Activated CD8-positive, alpha-beta memory T cell treated with anti-CD3 and anti-CD28 coated beads, Interleukin-2, amount 50 U/mL, for 48 hours (primary cell): Measurements from ENCODE around the gene COX7A2L.
A peak's percentile ranks its signal among the peaks of the same experiment; 100 is the strongest.
"Not testable (repeated sequence)": the region's sequence is repeated elsewhere in the genome, so short reads cannot be mapped to it uniquely, and the experiment has no call there.

Experiments used
- DNase-seq: peaks from one replicate; pipeline ENCODE4 v3.0.0-alpha.2; 2020

Gene COX7A2L, protein sequence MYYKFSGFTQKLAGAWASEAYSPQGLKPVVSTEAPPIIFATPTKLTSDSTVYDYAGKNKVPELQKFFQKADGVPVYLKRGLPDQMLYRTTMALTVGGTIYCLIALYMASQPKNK

DNA sequence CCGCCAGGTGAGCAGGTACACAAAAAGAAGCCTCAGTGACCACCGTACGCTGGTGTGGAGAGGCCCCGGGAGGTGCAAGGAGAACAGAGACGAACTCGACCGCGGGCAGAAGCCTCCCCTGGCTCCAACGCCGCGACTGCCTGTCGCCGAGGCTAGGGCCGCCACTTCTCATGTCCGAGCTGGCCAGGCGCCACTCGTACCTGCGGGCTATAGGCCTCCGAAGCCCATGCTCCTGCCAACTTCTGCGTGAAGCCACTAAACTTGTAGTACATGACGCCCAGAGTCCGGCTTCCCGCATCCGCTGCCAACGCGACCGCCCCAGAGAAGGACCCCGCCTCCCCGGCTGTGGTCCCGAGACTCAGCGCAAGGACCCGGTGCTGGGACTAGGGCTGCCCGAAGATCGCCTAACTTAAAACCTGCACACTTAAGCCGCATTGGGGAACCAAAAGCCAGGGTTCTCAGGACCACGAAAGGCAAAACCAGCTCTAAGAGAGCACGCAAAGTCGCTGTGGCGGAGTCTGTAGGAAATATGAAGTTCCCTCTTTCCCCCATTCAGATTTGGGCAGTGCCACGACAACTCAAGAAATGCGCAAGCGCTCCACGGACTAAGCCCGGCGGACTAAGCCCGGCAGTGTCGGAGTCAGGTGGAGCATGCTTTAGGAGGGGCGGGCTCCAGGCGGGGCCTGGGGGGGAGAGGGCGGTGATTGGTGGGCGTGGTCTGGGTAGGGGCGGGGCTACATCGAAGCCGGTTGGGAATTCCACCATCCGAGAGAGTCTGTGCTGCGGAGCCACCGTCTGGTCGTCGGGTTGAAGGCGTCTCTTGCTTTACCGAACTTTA lies at the start of gene COX7A2L:
COX7A2L (minus strand) TSS at position 328 of the 838 bp plus-strand sequence; CDS start at position 272, 56 bp downstream.
- peak; percentile 96 for DNase-seq

DNA sequence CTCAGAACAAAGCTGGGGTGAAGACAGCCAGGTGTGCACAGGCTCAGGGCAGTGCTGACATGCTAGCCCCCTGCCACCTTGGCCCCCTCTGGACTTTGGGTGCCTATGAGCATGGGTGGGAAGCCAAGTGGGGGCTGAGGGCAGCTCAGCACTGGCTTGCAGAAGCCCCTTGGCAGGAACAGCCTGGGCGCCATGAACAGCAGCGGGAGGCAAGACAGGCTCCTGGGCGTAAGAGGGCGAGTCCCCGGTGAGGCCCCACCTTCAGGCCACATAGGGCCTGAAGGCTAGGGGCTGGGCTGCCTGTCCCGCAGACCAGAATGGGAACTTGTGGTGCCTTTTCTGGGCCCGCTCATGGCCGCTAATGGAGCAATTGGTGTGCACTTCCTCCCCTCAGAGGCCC lies 47.0 kb upstream of the COX7A2L start:
- no peak for DNase-seq

DNA sequence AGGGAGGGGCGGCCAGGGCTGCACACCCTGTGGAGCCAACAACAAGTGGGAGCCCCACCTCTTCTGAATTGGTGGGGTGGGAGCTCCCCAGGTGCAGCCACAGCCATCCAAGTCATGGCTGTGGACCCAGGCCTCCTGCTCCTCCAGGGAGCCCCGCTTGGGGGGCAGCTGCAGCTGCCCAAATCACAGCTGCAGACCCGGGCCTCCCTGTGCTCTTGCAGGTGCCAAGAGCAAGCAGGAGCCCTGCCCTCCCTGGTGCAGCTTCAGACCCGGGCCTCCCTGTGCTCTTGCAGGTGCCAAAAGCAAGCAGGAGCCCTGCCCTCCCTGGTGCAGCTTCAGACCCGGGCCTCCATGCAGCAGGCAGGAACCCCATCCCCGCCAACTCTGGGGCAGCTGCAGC lies 46.5 kb upstream of the COX7A2L start:
- no peak for DNase-seq

DNA sequence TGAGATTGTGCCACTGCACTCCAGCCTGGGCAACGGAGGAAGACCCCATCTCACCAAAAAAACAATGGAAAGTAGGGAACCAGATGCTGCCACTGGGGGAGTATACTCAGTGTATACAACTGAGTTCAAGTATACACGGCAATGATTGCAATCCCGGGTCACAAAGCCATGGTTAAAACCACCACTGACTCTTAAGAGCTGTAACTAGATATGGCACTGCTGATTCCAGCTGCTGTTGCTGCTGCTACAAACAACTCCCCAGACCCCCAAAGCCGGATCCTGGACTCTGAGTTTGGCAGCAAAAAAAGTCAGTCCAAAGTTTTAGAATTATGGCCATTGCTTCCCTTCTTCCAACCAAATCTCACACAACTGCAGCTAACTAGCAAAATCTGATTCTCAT lies 43.7 kb upstream of the COX7A2L start:
- DNase-seq = no peak

DNA sequence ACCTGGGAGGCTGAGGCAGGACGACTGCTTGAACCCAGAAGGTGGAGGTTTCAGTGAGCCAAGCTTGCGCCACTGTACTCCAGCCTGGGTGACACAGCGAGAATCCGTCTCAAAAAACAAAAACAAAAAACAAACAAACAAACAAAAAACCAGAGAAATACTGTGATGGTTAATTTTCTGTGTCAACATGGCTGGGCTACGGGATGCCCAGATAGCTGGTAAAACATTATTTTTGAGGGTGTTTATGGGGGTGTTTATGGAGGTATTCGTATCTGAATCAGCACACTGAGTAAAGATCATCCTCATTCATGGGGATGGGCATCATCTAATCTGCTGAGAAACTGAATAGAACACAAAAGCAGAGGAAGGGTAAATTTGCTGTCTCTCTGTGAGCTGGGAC lies 40.8 kb upstream of the COX7A2L start:
- no peak for DNase-seq

DNA sequence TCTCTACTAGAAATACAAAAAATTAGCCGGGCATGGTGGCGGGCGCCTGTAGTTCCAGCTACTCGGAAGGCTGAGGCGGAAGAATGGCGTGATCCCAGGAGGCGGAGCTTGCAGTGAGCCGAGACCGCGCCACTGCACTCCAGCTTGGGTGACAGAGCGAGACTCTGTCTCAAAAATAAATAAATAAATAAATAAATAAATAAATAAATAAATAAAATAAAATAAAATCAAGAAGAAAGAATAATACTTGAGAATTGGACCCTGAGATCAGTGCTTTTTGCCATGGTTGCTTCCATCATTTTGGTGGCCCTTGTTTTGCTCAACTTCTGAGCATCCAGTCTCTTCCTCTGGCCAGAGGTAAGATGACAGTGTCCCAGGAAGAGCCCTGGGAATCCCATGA lies 37.0 kb upstream of the COX7A2L start:
- not testable (repeated sequence) for DNase-seq

DNA sequence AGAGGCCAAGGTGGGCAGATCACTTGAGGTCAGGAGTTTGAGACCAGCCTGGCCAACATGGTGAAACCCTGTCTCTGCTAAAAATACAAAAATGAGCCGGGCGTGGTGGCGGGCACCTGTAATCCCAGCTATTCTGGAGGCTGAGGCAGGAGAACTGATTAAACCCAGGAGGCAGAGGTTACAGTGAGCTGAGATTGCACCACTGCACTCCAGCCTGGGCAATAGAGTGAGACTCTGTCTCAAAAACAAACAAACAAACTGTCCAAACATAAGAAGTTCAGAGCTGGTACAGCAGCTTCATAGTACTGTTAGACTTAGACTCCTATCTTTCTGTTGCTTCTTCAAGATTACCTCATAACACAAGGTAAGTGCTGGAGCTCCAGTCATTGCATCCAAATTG lies 32.3 kb upstream of the COX7A2L start:
- DNase-seq = not testable (repeated sequence)

DNA sequence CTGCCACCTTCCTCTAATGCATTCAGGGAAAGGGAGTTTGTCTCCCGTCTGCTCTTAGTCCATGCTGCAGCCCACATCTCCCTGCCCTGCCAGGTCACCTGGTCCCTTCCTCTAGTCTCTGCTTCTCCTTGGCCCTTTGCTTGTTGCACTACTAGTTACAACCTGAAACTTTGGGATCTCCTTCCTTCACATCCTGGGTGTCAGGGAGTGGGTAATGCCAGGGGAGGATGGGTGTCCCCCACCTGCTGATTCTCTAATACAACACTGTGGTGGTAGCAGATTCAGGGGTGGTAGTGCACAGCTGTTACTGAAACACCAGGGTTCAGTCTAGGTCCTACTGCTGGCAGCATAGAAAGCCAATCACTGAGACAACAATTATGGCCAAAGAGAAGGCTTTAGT lies 31.2 kb upstream of the COX7A2L start:
- no peak for DNase-seq

DNA sequence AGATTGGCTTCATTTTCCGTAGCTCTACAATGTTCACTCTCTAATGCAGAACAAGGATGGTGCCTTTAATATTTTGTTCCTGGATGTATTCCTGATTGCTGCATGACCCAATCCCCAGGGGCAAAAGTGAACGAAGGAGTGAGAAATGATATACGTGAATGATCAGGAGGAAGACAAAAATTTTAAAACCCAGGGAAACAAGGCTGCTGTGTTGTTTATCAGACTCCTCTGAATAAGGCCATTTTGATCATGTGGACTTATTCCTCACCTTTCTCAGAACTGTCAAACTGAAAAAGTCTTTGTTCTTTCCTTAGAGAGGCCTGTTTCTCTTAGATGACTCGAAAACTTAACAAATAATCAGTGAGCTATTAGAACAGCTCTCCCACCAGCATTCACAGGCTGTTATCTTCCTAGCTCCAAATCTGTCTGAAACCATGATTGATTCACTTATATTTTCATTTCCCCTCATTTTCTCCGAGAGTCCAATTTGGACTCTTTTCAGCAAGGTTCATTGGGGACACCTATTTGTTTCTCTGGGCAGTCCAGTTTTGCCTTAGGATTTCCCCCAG lies 29.5 kb upstream of the COX7A2L start:
- DNase-seq = no peak

DNA sequence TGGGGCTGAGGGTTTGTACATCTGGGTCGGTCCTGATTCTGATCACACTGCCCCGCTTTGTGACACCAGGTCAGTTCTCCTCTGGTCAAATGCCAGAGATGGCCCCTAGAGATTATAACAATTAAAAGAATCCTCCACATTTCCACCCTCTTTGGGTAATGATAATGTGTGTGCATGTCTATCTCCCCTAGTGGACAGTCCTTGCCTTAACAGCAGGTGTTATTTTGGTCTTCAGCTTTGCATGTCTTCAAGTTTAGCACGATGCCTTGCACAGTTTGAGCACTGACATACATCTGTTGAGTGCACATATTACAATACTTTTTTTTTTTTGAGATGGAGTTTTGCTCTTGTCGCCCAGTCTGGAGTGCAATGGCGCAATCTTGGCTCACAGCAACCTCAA lies 25.7 kb upstream of the COX7A2L start:
- DNase-seq = no peak

DNA sequence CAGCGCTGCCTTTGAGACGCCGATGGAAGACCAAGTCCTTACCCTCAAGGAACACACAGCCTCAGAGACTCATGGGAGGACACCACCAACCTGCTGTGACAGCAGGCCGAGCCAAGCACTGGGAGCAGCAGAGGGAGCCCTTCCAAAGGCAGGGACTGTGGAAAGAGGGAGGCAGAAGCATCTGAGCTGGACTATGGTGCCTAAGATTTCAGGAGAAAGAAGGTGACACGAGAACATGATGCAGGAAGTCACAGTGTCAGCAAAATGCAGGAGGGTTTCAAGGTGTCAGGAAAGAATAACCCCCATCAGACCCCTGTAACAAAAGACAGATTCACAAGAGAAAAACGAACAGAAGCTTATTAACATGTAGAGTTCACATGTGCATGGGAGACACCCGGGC lies 24.2 kb upstream of the COX7A2L start:
- DNase-seq = no peak

DNA sequence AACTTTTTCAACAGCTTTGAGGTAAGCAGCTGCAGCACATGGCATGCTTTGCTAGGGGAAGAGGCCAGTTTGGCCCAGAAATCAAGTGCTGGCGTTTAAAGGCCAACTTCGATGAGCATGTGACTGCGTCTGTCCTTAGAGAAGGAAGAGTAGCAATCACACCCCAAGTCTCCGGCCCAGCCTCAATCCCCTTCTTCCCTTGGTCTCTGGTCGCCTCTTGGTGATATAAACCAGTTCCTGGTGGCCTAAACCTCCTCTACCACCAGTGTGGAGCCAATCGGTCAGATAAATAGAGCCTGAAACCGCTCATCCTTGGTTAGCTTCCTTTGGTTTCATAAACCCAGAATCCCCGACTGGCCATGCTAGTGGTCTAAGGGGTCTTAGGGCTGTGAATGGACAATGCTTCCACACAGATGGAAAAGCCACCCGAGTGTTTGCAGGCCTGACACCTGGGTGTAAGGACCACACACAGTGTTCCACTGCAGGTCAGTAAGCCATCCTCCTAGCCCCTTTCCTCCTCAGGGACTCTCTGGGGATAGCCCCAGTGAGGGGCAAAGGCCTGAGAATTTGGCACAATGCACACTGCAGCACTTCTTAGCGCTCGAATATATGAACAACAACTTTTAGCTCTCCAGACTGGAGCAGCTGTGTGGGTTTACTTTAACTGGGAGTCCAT lies 23.0 kb upstream of the COX7A2L start:
- DNase-seq = no peak

DNA sequence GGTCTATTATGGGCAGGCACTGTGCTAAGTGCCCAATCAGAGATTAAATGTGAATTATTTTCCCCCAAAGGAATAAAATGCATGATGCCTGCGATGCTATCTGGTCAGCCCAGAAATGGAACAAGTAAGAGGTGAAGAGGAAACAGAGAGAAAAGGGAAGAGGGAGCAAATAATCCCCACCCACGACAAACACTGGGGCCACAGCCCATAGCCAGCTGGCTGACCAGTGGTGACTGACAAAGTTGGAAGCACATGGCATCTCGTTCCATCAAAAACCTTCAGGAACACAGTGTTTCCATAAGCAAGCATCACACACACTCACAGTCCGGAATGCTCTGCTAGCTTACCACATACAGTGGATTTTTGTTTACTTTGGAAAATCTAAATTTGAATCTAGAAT lies 21.1 kb upstream of the COX7A2L start:
- DNase-seq = no peak

DNA sequence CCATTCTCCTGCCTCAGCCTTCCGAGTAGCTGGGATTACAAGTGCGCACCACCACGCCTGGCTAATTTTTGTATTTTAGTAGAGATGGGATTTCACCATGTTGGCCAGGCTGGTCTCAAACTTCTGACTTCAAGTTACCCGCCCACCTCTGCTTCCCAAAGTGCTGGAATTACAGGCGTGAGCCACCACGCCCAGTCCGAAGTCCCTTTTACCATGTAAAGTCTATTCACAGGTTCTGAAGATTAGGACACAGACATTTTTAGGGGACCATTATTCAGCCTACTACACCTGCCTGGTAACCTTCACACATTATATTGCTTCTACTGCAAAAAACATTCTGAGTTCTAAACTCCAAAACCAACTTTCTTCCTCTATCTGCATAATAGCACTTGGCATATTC lies 19.0 kb upstream of the COX7A2L start:
- DNase-seq = not testable (repeated sequence)

DNA sequence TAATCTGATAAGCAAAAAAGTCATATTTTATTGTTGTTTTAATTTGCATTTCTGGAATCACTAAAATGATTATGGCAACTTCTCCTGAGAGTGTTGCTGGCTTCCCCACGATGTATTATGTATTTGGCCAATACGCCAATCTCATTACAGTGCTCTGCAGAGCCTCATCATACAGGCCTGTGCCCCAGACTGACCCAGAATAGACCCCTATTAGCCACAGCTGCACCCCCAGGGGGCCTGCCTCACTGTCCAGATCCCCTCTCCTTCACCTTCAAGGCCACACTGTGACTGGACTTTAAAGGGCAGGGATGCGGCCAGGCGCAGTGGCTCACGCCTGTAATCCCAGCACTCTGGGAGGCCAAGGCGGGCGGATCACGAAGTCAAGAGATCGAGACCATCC lies 17.4 kb upstream of the COX7A2L start:
- DNase-seq = no peak

DNA sequence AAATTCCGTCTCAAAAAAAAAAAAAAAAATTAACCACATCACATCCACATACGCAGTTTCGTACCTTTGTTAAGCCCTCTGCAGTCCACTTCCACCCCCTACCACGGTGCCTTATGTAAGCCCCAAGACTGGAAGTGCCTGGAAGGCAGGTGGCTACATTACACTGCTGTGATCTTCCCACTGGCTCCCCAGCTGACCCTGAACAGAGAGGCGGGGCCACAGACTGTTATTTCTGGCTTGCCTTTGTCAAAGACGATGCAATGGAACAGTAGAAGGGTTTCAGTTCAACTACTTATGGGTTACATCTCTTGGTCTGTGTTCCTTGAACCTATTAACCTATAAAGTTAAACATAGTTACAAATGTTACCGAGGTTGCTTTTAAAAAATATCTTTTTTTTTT lies 15.7 kb upstream of the COX7A2L start:
- DNase-seq = no peak

DNA sequence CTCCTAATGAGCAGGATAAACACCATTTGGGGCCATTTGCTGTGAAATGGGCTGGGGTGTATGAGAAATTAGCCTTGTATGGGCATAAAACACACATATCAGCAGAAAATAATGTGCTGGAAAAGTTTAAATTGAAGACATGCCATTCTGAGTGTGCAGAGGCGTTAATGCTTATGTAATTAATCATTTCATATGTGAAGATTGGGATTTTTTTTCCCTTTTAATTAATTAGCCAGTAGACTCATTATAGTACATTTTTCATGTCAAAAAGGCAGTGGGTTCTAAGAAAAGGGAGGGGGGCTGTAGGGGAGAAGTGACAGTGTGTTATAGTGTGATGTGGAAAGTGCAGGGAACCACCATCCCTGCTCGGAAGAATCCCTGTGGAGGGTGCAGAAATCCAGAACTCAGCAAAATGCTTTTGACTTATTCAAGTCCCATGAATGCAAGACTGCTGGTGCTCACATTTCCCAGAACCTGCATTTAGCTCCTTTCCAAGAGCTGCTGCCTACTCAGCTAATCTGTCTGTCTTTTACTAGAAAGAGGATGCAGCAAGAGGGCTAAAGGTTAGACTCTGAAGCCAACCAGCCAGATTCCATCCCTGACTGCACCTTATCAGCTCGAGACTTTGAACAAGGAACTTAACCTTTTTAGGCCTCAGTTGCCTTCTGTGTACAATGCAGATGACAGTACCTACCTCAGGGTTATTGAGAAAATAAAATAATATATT lies 11.6 kb upstream of the COX7A2L start:
- no peak for DNase-seq

DNA sequence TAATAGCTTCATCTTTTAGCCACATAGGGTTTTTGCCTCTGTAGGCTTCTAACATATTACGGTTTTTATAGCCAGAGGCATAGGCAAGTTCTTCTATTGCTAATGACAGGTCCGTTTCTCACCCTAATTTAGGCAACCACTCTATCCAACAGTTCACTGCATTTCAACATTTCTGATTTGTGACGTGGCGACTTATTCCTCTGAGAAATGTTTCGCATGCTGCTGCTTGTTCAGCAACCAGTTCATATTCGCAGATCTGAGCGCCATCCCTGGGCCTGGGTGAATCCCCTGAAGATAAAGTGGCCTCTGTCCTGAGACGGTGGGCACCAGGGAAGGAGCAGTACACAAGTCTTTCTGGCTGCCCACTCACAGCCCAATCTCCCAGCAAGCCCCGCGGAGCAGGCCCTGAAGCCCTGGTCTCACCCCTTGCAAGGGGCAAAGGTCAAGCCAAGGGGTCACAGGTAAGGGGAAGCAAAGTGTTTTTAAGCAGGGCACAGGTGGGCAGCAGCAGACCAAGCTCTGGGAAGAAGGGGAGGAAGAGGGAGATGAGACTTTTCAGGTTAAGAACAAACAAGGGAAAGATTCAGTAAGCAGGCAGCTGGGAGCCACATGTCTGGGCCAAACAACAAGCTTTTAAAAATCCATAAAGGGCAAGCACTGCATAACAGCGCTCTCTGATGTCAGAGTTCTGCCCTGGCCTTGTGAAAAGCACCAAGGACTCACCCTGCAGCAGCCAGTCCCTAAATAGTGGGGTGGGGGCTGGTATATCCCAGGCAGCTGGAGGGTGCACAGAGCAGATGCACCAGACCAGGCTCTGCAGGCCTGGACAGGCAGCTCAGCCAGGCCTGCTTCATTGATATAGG lies 10.8 kb upstream of the COX7A2L start:
- no peak for DNase-seq

DNA sequence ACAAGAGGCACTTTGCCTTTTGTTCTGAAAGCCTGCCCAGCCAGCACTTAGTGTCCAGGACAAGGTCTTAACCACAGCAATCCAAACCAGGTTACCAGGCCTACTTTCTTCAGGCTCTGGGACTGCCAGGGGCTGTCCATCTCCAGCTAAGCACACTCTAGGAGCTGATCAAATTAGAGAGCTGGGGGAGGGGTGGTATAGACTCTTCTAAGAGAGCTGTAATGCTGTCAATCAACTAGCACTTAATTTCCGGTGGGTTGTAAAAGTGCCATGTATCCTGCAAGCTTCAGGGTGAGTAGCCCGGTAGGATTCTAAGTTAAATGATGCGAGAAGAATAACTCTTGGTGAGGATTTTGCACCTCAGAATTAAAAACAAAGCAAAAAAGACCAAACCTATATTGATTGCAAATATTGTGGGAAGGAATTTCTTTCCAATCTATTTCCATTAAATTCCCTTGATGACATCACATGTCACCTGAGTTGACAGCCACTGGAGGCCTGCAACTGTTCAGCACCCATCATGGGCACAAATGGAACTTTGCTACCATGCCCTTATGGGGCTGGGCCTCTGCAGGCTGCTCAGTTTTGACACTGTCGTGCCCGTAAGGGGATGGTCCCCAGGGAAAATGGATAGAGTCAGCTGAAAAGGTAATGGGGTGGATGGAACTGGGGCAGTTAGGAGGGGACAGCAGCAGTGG lies 8.7 kb upstream of the COX7A2L start:
- no peak for DNase-seq

DNA sequence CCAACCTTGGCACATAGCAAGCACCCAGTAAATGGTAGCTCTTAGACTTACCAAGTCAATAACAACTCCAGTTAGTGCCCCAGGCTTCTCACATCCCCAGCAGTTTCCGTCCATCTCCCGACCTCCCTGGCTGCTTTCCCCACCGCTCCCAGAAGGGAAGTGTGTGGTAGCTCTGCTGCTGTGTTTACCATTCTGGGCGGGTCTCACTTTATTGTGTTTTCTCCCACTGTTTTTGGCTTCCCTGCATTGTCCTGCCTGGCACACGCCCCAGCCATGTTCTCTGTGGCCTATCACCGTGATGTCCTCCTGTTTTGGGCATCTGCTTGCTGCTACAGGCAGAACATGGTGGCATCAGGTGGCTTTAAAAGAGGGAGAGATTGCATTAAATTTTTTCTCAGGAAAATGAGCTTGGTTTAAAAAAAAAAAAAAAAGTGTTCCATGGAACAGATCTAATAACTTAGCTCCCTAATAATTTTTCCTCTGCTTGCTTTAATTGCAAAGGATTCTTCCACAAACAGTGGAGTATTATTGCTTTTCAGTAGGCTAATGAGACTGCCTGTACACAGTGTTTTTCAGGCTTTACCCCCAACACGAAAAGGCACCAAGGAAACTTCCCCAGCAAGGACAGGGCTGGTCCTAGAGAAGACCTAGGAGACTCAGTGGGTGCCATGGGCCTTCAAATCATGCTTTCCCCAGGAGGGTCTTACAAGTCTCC lies 8.0 kb upstream of the COX7A2L start:
- DNase-seq = no peak

DNA sequence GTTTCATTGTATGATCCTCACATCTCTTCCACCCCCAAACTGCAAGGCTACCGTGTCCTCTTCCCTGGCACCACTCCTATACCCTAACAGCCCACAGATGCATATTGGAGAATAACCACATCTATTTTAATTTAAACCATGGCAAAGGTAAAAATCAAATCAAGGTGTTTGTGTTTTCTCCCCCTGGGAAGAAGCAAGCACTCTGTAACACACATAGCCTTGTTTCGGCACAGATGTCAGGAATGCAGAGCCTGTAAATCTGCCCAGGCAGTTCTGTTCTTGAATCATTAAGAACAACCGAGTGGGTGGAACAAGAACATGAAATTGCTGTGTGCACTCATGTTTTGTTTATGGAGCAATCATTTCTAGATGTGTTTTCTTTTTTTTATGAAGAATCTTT lies 6.8 kb upstream of the COX7A2L start:
- no peak for DNase-seq
